ENCODE data around the gene DELE1.
A peak's percentile ranks its signal among the peaks of the same experiment; 100 is the strongest.

The DELE1 gene

GRCh38 chr5:141958546-141959172, 35.0 kb downstream of the DELE1 start:
- no peak for DNase-seq

GRCh38 chr5:141960018-141960417, 36.3 kb downstream of the DELE1 start:
- peak; percentile 58 for DNase-seq

DNA sequence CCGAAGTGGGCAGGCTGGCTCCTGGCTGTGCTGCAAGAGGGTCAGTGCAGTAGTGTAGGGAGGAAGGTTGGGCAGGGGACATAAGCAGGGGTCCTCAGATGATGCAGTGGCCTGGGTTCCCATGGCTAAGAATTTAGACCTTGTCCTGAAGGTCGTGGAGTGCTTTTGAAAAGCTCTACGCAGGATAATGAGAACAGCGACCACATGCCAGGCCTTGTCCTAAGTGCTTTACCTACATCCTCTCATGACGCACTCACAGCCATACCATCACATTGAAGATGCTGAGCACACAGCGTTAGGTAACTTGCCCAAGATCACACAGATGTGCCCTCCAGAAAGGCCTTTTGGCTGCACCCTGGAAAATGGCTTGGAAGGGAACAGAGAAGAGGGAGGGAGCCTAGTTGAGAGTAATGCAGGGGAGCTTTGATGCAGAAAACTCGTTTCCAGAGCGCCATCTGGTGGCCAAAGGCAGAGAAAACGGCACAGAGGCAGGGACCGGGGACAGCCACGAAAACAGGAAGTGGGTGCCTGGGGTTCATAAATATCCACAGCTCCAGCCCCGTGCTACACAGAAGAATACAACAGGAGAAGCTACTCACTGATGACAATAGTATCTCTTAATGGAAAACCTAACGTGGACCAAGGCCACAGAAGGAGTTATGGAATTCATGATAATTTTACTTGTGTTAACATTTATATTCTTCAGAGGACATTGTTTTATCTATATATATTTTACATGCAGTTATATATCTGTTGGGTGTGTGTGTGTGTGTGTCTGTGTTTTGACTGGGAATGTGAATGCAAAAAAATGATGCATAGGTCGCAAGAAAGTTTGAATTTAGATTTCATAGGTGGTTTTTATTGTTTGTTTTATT, 37.0 kb downstream of the DELE1 start:
- peak; percentile 96 for DNase-seq

GRCh38 chr5:141961466-141961865, 37.8 kb downstream of the DELE1 start:
- DNase-seq: no peak

DNA sequence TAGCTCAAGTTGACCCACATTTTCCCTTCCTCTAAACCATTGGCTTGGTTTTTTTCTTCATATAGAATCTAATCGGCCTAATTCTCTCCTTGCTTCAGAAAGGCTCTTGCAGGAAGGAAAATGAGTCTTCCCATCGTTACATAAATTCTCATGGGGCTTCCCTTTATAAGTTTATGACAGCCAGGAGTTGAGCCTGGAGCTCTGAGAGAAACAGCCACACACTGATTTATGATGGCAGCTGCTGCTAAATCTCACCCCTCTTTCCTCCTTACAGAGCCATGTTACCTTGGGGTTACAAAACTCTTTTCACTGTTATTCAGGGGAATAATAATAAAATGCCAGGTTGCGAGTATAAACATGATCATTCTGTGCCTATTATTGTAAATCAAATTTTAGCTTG, 40.0 kb downstream of the DELE1 start:
- DNase-seq: no peak

DNA sequence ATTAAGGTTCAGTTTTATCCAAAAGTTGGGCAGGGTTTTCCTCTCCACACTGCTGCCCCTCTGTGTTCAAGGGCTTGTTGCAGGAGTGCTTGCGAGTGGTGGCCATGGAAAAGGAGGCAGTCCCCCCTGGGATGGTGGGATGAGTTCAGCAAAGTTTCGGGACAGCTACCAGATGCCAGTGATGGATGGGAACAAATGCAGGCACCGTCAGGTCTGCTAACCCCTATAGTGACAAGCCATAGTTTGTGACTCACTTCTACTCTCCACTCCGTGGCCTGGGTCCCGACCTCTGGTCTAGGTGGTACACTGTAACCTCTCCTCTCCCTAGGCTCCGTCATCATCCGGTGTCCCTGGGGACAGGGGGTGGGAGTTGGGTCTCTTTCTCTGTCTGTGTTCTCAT, 41.4 kb downstream of the DELE1 start:
- DNase-seq: no peak

DNA sequence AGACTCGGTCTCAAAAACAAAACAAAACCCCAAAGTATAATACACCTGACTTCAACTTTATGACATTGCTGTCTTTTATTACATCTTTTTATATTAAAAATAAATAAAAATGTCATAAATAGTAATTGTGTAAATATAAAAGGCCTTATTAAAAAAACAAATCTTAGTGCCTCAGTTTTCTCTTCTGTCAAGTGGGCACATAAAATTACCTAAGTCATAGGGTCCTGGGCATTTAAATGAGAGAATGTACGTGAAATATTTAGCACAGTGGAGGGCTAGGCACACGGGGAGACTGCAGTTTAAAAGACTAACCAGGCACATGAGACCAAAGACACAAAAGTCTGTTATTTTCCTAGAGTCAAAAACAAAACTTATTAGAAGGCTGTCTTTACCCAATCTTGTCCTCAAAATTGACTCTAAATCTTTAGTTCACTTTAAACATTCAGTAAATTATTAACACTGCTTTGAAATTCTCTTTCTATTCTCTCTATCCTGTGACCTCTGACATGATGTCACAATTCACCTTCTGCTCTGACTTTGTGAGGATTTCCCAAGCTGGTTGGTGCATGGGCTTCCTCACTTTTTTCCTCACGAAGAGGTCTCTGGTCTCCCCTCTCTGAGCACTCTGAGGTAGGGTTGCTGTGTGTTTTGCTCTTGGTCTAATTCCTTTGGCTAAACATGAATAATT, 42.7 kb downstream of the DELE1 start:
- DNase-seq: no peak

DNA sequence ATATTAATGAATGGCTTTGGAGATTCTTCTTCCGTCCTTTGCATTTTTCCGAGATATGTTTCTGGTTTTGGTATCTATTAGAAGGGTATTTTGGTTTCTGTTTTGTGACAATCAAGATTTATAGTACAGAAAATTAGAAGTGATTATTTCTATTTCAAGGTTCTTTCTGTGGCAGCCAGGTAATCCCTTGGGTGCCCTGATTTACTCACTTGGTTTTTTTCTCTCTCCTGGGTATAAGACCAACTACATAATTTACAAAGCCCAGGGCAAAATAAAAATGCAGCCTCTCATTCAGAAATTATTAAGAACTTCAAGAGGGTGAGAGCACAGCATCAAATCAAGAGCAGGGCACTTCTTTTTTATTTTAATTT, 43.3 kb downstream of the DELE1 start:
- DNase-seq: no peak

- DNase-seq: peak; percentile 95
These were observed 45.4 kb downstream of the DELE1 start, which contains the start of gene RNF14 for GRCh38 chr5:141968914-141969608. RNF14 (plus strand) TSS chr5:141969105; CDS start chr5:141973589, 4,484 bp downstream.

- no peak for DNase-seq
These were observed 46.4 kb downstream of the DELE1 start for GRCh38 chr5:141969783-141970771.

DNA sequence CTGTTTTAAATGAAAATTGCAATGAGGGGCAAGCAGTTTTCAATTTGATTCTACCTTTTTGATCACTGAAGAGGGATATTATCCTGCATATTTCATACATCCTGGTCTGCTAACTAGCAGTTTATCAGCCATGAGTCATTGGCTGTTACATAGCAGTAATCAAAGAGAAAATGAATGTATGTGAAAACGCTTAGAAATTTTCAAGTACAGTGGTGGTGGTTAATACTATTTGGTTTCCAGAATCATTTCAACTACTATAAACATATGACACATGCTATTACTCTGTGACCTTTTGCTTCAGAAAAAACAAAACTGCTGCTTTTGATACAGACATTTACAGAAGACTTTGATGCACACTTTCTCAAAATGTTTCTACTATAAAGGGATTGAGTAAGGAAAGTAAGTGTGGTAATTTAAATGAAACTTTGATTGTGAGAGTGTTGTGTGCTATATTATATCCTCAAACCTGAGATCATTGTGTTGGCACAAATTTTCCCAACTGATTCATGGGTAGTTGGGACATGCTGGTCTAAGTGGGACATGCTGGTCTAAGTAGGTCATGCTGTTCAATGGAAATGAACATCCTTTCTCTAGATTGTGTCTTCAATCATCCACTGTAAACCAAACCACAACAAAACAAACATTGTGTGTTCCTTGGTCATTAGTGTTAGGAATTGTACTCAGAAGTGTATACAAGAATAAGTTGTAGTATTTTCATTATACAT, 50.4 kb downstream of the DELE1 start:
- no peak for DNase-seq

DNA sequence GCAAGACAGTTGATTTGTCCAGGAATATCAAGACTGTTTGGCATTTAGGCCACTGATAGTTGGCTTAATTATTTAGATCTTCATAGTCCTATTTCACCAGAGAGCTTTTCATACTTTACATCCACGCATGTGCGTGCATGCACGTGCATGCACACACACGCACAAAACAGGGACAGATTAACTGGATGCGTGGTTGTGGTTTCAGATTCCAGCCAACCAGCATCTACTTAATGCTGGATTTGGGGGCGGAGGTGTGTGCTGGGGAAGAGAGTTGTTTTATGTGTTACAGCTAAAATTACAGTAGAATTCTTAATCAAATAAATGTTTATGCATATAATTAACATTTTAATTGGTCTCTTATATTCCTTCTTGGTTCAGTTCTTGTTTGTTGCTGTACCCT, 52.5 kb downstream of the DELE1 start:
- DNase-seq: no peak

GRCh38 chr5:141978389-141978788, 54.7 kb downstream of the DELE1 start:
- no peak for DNase-seq

GRCh38 chr5:141982626-141983025, 59.0 kb downstream of the DELE1 start:
- no peak for DNase-seq

- no peak for DNase-seq
These were observed 62.4 kb downstream of the DELE1 start for GRCh38 chr5:141986072-141986471.

GRCh38 chr5:141989720-141990119, 66.0 kb downstream of the DELE1 start:
- DNase-seq: no peak

Measured in CD4-positive, alpha-beta T cell treated with Interleukin-17A for 4 hours (primary cell).